HG03460 (cell line): ENCODE measurements around the gene HEXA.

ENCODE experiments used
- ATAC-seq: cut with Tn5 transposase; IDR thresholded peaks from one replicate; pipeline ENCODE4 v1.9.1; 2021; ENCODE audit not compliant: unreplicated experiment

The HEXA gene

GRCh38 chr15:72323752-72324151 is 52.1 kb downstream of the HEXA start:
- no peak for ATAC-seq

- peak; percentile 71 for ATAC-seq
These were observed 55.7 kb downstream of the HEXA start, which contains the start of gene CELF6 for GRCh38 chr15:72319985-72320671. Gene CELF6, minus strand, starts transcription at chr15:72320157. Its CDS starts 283 bp downstream, at chr15:72319874.

- ATAC-seq = peak; percentile 36
These were observed 56.3 kb downstream of the HEXA start for GRCh38 chr15:72319360-72319984.

- ATAC-seq = no peak
These were observed 57.3 kb downstream of the HEXA start for GRCh38 chr15:72318408-72318942.

GRCh38 chr15:72315706-72316370 is 60.0 kb downstream of the HEXA start:
- ATAC-seq = no peak

- ATAC-seq = no peak
These were observed 61.9 kb downstream of the HEXA start for GRCh38 chr15:72313881-72314280.

- ATAC-seq = no peak
These were observed 62.4 kb downstream of the HEXA start for GRCh38 chr15:72313448-72313840.

- ATAC-seq = peak; percentile 84
These were observed 63.0 kb downstream of the HEXA start for GRCh38 chr15:72312605-72313447.

- ATAC-seq = no peak
These were observed 68.8 kb downstream of the HEXA start for GRCh38 chr15:72307026-72307425.

- ATAC-seq = no peak
These were observed 69.5 kb downstream of the HEXA start for GRCh38 chr15:72306211-72306785.

GRCh38 chr15:72304596-72304995 is 71.2 kb downstream of the HEXA start:
- ATAC-seq = no peak

- no peak for ATAC-seq
These were observed 72.9 kb downstream of the HEXA start for GRCh38 chr15:72302955-72303354.
